NCI-H2107 treated with DMSO at 0.1 percent for 48 hours (cell line): ENCODE measurements around the gene PTGDS.

Experiments used
- DNase-seq: peaks from one replicate; lab custom pipeline; 2025; ENCODE audit not compliant: unreplicated experiment; lab: John Stamatoyannopoulos, UW

The PTGDS gene

GRCh38 chr9:136977223-136977622, at the start of gene PTGDS:
Gene PTGDS (plus strand): TSS chr9:136977504. CDS start chr9:136977579, 75 bp downstream.
- DNase-seq, result no peak

DNA sequence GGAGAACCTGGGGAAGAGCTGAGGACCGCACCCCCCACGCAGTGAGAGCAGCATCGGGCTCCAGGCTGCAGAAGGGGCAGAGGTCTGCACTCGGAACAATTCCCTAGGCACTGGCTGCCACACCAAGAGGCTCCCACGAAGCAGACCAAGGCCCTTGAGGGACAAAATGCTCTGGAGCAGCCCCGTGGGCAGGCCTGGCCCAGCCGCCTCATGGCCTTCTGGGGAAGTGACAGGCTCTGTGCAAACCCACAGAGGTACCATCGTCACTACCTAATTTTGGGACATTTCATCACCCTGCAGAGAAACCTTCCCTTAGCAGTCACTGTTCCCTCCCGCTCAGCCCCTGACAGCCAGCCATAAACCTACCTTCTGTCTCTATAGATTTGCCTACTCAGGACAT, 48.7 kb upstream of the PTGDS start:
- no peak for DNase-seq

DNA sequence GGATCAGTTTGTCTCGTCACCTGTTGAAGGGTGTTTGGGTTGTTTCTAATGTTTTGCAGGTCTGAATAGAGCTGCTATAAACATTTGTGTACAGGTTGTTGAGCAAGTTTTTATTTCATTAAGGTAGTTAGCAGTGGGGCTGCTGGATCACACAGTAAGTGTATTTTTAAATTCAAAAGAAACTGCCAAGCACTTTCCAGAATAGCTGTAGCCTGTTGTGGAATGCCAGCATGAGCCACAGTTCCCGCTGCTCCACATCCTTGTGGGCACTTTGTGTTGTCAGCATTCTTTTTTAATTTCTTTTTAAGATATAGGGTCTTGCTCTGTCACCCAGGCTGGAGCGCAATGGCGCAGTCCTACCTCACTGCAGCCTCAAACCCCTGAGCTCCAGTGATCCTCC, 47.3 kb upstream of the PTGDS start:
- DNase-seq, result no peak

- no peak for DNase-seq
These were observed 45.6 kb upstream of the PTGDS start for GRCh38 chr9:136931611-136932130.

DNA sequence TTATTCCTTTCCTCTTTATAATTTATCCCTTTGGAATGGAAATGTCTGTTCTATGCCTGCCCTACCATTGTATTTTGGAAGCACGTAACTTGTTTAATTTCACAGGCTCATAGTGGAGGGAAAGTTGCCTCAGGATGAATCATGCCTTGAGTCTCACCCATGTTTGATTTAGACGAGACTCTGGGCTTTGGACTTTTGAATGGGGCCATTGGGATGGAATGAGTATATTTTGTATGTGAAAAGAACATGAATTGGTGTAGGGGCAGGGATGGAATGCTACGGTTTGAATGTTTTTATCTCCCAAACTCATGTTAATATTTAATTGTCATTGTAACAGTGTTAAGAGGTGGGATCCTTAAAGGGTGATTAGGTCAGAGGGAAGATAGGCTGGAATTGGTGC, 43.0 kb upstream of the PTGDS start:
- no peak for DNase-seq

DNA sequence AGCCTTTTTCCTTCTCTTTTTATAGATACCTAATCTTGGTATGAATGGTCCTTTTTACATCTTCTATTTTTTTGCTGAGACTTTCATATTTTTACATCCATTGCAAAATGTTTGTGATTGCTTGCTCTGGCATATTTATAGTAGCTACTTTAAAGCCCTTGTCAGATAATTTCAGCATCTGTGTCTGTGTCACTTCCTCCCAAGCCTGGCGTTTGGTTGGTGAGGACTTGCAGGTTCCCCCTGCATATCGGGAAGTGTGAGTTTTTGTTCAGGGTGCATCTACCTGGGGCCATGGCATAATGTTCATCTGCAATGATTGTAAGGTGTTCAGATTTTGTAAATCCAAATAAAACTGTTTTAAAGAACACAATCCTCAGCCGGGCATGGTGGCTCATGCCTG, 41.7 kb upstream of the PTGDS start:
- DNase-seq, result no peak

GRCh38 chr9:136936645-136937170, 40.6 kb upstream of the PTGDS start:
- no peak for DNase-seq

GRCh38 chr9:136937186-136938001, 39.9 kb upstream of the PTGDS start:
- no peak for DNase-seq

DNA sequence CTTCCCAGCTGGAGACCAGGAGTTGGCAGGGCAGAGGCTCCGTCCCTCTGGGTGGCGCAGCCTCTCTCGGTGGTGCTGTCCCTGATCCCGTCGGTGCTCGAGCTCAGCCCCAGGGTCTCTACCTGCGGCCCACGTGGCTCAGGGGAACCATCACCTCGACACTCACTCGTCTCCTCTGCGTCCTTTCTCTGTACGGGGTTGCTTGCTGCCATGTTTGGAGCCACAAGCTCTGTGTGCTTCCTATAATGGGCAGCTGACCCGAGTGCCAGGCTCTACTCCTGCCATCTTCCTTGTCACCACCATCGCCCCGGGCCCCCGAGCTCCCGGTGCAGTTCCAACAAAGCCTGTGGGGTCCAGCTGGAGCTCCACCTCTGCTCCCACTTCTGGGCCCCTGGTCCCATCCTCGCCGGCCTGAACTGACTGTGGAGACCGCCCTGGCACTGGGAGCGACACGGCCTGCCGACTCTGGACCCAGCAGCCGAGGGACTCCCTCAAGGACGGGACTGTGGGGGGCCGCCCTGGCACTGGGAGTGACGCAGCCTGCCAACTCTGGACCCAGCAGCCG, 37.8 kb upstream of the PTGDS start:
- DNase-seq, result no peak

- no peak for DNase-seq
These were observed 37.2 kb upstream of the PTGDS start for GRCh38 chr9:136939996-136940525.

DNA sequence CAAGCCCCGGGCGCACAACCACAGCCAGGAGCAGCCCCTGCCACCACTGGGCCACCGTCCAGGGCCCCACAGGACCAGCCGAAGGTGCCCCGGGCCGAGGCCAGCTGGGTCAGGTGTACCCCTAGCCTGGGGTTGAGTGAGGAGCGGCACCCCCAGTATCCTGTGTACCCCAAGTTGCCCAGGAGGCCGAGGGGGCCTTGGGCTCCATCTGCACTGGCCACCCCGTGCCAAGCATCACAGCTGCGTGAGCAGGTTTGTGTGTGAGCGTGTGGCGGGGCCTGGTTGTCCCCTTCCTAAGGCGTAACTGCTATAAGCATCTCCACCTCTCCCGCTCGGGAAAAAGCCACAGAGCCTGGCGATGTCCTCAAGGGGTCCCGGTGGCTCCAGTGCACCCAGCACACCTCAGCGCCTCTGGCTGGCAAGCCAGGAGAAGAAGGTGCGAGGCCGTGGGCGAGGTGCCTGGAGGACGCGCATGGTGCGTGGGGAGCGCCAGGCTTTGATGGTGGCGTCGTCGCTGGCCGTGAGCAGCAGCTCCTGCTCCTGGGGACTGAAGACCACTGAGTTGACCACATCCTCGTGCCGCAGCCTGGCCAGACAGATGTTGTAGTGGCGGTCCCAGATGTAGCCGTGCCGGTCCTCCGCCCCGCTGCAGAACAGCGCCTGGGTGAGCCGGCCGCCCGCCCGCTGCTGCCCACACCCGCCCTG, 36.6 kb upstream of the PTGDS start:
- DNase-seq, result no peak

- no peak for DNase-seq
These were observed 35.8 kb upstream of the PTGDS start for GRCh38 chr9:136941231-136942111.

DNA sequence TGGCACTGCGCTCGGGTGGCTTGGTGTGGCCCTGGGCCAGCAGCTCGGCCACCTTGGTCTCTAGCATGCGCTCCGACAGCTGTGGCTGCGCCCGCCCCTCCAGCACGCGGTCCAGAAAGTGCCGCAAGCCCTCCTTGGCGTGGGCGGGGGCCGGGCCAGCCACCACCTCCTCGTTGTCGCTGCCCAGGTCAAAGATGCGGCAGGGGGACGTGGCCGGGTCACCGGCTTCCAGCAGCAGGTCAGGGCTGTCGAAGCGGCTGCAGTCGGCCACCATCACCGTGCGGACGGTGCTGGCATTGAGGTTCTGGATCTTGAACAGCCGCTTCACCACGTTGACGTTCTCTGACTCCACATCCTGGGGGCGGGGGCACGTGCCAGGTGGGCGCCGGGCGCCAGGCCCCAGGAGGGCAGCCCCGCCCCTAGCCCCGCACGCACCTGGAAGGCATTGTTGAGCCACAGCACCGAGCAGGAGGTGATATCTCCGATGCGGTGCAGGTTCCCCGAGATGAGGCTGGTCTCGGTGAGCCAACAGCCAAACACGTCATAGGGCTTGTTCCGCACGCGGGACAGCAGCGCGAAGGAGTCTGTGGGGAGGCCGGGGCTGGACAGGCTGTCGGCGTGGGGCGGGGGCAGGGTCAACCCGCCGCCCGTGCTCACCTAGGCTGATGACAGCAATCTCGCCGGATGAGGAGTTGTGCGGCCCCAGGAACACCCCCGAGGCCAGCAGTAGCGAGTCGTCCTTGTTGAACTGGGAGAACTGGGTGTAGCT, 35.0 kb upstream of the PTGDS start:
- no peak for DNase-seq

DNA sequence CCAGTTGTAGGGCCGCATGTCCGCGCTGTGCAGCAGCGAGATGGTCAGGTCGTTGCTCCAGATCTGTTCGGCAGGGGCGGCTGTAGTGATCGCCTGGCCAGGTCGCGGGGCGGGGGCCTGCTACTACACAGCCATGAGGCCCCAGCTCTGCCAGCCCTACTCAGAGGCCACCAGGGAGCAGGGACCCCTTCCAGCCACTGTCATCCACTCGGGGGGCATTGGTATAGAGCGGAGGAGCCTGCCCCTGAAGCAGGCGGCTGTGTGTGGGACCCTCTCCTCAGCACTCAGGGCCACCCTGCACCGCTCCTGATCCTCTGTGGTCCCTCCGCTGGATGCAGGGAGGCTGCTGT, 34.4 kb upstream of the PTGDS start:
- no peak for DNase-seq

DNA sequence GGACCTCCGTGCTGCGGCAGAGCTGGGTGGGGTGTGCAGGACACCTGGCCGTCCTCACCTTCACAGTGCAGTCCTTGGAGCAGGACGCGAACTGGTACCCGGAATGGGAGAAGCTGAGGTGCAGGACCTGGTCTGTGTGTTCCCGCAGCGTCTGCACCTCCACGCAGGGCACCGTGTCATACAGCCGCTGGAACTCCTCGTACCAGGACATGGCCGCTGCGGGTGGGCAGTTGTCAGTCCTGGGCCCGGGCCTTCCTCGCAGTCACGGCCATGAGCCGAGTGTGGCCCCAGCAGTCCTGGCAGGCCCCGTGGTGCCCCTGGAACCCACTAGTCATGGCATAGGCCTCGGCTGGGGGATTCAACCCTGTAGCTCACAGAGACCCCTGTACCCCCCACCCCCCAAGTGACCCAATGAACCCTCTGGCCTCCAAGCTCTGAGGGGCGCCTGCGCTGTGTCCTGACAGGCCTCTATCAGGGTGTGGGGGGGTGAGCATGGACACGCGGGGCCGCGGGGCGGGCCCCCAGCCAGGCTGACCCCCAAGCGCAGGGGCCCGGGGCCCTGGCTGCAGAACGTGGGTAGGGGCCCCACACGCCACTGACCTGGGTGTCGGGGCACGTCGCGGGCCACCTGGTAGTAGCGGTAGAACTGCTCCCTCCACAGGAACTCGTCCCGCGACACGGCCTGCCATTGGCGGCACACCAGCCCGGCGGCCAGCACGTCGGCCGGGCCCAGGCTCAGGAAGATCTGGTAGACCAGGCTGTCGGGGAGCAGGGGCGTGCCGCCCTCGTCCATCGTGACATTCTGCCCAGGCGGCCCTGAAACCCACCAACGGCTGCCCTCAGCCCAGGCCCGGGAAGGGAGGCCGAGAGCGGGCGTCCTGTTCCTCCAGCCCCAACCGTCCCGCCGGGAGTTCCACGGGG, 33.8 kb upstream of the PTGDS start:
- DNase-seq, result no peak

GRCh38 chr9:136944212-136944518, 33.1 kb upstream of the PTGDS start:
- DNase-seq, result no peak

GRCh38 chr9:136944519-136945332, 32.6 kb upstream of the PTGDS start, which contains the start of the genes C8G and FBXW5:
Gene C8G (plus strand): TSS chr9:136945243. CDS start chr9:136945321, 78 bp downstream.
Gene FBXW5 (minus strand): TSS chr9:136944738. CDS start chr9:136944083, 655 bp downstream.
- DNase-seq, result peak; percentile 65
